Activated naive CD8-positive, alpha-beta T cell treated with anti-CD3 and anti-CD28 coated beads, Interleukin-2, amount 10 ng/mL, durations not matched to agents 7 days and 5 days (primary cell): ENCODE data around the gene RNF8. TPM values are rescaled to one million over a fixed set of nuclear protein-coding genes. Genes with fewer than 3 reads are reported as not detected.
"Not testable (repeated sequence)": the region's sequence is repeated elsewhere in the genome, so short reads cannot be mapped to it uniquely, and the experiment has no call there.

ENCODE experiments used
- ATAC-seq: fragments of 150-1000 bp; cut with Tn5 transposase; one replicate; pipeline ENCODE4 v1.10.0; 2021; ENCODE audit warnings: low read depth, moderate library complexity
- POLR2A ChIA-PET: fragments of 350-600 bp; sonication (Branson Sonifier 250); formaldehyde crosslinking; loops from one replicate; lab custom pipeline; 2021; ENCODE audit warnings: antibody characterized with exemption; lab: Charles Lee
- DNase-seq: peaks from one replicate; pipeline ENCODE4 v3.0.0; 2021
- H3K27ac Mint-ChIP-seq: one replicate; pipeline ENCODE4 v1.8.0; 2022; ENCODE audit warnings: mild to moderate bottlenecking, mixed read lengths
- H3K27me3 Mint-ChIP-seq: one replicate; pipeline ENCODE4 v1.8.0; 2022; ENCODE audit warnings: mild to moderate bottlenecking, moderate library complexity, mixed read lengths
- H3K36me3 Mint-ChIP-seq: one replicate; pipeline ENCODE4 v1.8.0; 2021; ENCODE audit warnings: mild to moderate bottlenecking, mixed read lengths
- H3K4me1 Mint-ChIP-seq: one replicate; pipeline ENCODE4 v1.8.0; 2021; ENCODE audit warnings: mixed read lengths
- H3K4me3 Mint-ChIP-seq: one replicate; pipeline ENCODE4 v1.8.0; 2022; ENCODE audit warnings: mild to moderate bottlenecking, moderate library complexity, mixed read lengths
- H3K9me3 Mint-ChIP-seq: one replicate; pipeline ENCODE4 v1.8.0; 2021; ENCODE audit warnings: mixed read lengths
- total RNA-seq, 2 experiments: library from RNA; stranded (reverse); gene quantifications; one replicate each; pipeline ENCODE4 v1.2.3, GENCODE V29; 2021

The RNF8 gene, protein sequence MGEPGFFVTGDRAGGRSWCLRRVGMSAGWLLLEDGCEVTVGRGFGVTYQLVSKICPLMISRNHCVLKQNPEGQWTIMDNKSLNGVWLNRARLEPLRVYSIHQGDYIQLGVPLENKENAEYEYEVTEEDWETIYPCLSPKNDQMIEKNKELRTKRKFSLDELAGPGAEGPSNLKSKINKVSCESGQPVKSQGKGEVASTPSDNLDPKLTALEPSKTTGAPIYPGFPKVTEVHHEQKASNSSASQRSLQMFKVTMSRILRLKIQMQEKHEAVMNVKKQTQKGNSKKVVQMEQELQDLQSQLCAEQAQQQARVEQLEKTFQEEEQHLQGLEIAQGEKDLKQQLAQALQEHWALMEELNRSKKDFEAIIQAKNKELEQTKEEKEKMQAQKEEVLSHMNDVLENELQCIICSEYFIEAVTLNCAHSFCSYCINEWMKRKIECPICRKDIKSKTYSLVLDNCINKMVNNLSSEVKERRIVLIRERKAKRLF
- total RNA-seq, result 10 to 100 TPM; 22.0 to 24.8 TPM

GRCh38 chr6:37353761-37354525, at the start of gene RNF8:
TSS of gene RNF8 (plus strand) at chr6:37353983. CDS start at chr6:37354165, 182 bp downstream.
- ATAC-seq (peak; percentile 99), DNase-seq (peak; percentile 91)
- Mint-ChIP-seq H3K9me3 (no peaks in the 10 kb centered on the region), H3K4me3 (peak within 1 kb of the TSS; percentile 95), H3K4me1 (peaks cover 22% of the 10 kb centered on the region), H3K36me3 (peaks cover 5% of the 10 kb centered on the region), H3K27me3 (peaks cover 6% of the 10 kb centered on the region), H3K27ac (peak within 1 kb of the TSS; percentile 90)
- POLR2A ChIA-PET, result interaction anchor here (0.6 to 1.1 kb wide), 6 partner anchors 13 to 80 kb away, joined by 3 to 4 read pairs (median 3); partner anchors contain the start of gene CMTR1

DNA sequence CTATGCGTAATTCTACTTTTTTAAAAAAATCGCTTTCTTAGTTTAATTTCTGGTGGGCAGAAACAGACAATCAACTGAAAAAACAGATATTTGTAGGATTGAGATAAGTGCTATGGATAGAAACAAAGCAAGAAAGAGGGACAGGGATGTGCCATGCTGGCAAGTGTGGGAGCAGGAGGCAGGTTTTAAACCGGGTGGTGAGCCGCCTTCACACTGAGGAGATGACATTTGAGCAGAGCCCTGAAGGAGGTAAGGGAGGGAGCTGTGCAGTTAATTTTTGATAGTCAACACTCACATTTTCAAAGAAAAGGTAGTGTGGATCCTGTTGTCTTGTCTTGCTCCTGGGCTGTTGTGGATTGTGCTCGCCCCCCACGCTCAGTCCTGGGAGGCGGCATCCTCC, 49.0 kb upstream of the RNF8 start:
- Mint-ChIP-seq H3K27me3 (no peaks in the 10 kb centered on the region), H3K4me1 (peaks cover 11% of the 10 kb centered on the region), H3K4me3 (no peak overlapping the region), H3K9me3 (no peaks in the 10 kb centered on the region), H3K36me3 (peaks cover 26% of the 10 kb centered on the region), H3K27ac (no peak overlapping the region)
- DNase-seq (no peak), ATAC-seq (no peak)
- POLR2A ChIA-PET, result no interaction called here

GRCh38 chr6:37305841-37306425, 47.9 kb upstream of the RNF8 start:
- H3K4me1 Mint-ChIP-seq, result peaks cover 12% of the 10 kb centered on the region

DNA sequence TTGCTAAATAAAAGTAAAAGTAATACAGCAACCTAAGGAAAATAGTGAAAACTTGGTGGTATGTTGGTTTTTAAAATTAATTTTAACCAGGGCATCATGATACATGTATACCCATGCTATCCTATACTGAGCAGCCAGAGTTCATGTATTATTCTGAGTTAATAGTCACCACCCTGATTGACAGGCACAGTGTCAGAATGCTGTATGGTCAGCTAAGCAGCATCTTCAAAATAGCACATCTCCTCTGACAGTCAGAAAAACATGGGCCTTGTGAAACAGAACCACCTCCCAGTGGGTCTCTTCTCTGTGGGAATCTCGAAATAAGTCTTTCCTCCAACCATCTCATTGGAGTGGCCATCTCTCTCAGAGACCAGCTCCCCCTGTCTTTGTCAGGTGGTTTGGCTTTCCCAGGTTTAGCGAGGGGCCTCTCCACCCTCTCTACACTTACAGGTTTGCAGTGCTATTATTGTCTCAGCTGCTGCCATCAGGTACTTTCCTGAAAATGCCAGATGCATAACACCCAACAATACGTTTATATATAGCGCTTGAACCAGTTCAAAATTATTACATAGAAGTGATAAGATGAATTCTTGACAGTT, 47.1 kb upstream of the RNF8 start:
- peaks cover 20% of the 10 kb centered on the region for H3K4me1 Mint-ChIP-seq
- H3K27ac Mint-ChIP-seq, result no peak overlapping the region
- H3K27me3 Mint-ChIP-seq, result no peaks in the 10 kb centered on the region
- H3K36me3 Mint-ChIP-seq, result peaks cover 21% of the 10 kb centered on the region
- POLR2A ChIA-PET, result no interaction called here
- no peaks in the 10 kb centered on the region for H3K9me3 Mint-ChIP-seq
- DNase-seq (no peak), ATAC-seq (no peak)
- H3K4me3 Mint-ChIP-seq, result no peak overlapping the region

More at GRCh38 chr6:37305841-37306425, 47.9 kb upstream of the RNF8 start:
- H3K4me3 Mint-ChIP-seq, result no peak overlapping the region
- no peak for ATAC-seq
- POLR2A ChIA-PET, result no interaction called here
- no peaks in the 10 kb centered on the region for H3K9me3 Mint-ChIP-seq
- H3K27me3 Mint-ChIP-seq, result no peaks in the 10 kb centered on the region
- peaks cover 22% of the 10 kb centered on the region for H3K36me3 Mint-ChIP-seq
- no peak overlapping the region for H3K27ac Mint-ChIP-seq
- no peak for DNase-seq

DNA sequence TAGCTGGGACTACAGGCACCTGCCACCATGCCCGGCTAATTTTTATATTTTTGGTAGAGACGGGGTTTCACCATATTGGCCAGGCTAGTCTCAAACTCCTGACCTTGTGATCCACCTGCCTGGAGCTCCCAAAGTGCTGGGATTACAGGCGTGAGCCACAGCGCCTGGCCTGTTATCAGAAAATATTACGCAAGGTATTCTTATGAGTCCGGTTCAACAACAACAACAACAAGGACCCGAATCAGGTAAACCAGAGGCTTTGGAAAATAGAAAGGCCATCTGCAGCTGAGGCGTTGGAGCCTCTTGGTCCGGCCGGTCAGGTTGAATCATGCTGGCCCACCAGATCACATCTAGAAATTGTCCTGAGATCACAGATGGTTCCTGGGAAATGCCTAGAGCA, 46.3 kb upstream of the RNF8 start:
- ATAC-seq, H3K27me3 Mint-ChIP-seq, POLR2A ChIA-PET, H3K9me3 Mint-ChIP-seq, H3K27ac Mint-ChIP-seq, H3K4me3 Mint-ChIP-seq, DNase-seq: not testable (repeated sequence)
- peaks cover 18% of the 10 kb centered on the region for H3K36me3 Mint-ChIP-seq
- peaks cover 20% of the 10 kb centered on the region for H3K4me1 Mint-ChIP-seq

- no peak overlapping the region for H3K27ac Mint-ChIP-seq
- peaks cover 19% of the 10 kb centered on the region for H3K4me1 Mint-ChIP-seq
- POLR2A ChIA-PET, result no interaction called here
- H3K27me3 Mint-ChIP-seq, result no peaks in the 10 kb centered on the region
- no peak overlapping the region for H3K4me3 Mint-ChIP-seq
- H3K9me3 Mint-ChIP-seq, result no peaks in the 10 kb centered on the region
- no peak for ATAC-seq
- DNase-seq, result no peak
- H3K36me3 Mint-ChIP-seq, result peaks cover 20% of the 10 kb centered on the region
Measured at GRCh38 chr6:37308069-37308815, 45.5 kb upstream of the RNF8 start.

GRCh38 chr6:37309046-37309445, 44.7 kb upstream of the RNF8 start:
- no peak for ATAC-seq
- no peak overlapping the region for H3K4me3 Mint-ChIP-seq
- H3K36me3 Mint-ChIP-seq, result peaks cover 23% of the 10 kb centered on the region
- no peak for DNase-seq
- no peak overlapping the region for H3K27ac Mint-ChIP-seq
- H3K4me1 Mint-ChIP-seq, result peaks cover 16% of the 10 kb centered on the region
- POLR2A ChIA-PET, result no interaction called here
- H3K9me3 Mint-ChIP-seq, result no peaks in the 10 kb centered on the region
- no peaks in the 10 kb centered on the region for H3K27me3 Mint-ChIP-seq

GRCh38 chr6:37309692-37310091, 44.1 kb upstream of the RNF8 start:
- H3K27ac Mint-ChIP-seq, result no peak overlapping the region
- H3K36me3 Mint-ChIP-seq, result peaks cover 22% of the 10 kb centered on the region
- no peaks in the 10 kb centered on the region for H3K9me3 Mint-ChIP-seq
- H3K27me3 Mint-ChIP-seq, result no peaks in the 10 kb centered on the region
- no peak overlapping the region for H3K4me3 Mint-ChIP-seq
- DNase-seq (no peak), ATAC-seq (no peak)
- H3K4me1 Mint-ChIP-seq, result peaks cover 18% of the 10 kb centered on the region
- POLR2A ChIA-PET, result no interaction called here

DNA sequence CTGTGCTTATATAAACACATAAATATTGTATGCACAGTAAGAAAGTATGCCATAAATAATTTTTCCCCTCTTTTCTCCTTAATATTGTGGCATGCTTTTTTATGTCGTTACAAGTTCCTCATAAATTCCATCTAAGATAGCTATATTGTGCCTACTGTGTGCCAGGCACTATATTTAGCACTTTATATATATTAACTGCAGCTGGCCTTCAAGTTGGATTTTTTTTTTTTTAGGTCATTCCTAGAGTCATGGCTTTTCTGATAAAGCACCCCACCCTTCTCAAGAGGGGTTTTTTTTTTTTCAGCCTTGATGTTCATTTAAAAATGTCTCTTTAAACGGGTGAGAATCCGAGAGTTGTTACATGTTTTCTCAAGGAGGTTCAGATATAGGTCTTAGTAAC, 42.8 kb upstream of the RNF8 start:
- no peak for ATAC-seq
- POLR2A ChIA-PET, result interaction anchor here (1.0 kb wide), 1 partner anchor 90 kb away, joined by 3 read pairs; no protein-coding TSS in a partner anchor
- H3K27ac Mint-ChIP-seq, result peak overlapping the region; percentile 42

GRCh38 chr6:37311741-37312473, 41.9 kb upstream of the RNF8 start:
- DNase-seq (no peak), ATAC-seq (no peak)
- Mint-ChIP-seq H3K4me1 (peaks cover 18% of the 10 kb centered on the region), H3K9me3 (no peaks in the 10 kb centered on the region), H3K4me3 (no peak overlapping the region), H3K27me3 (no peaks in the 10 kb centered on the region), H3K36me3 (peaks cover 18% of the 10 kb centered on the region), H3K27ac (peak overlapping the region; percentile 42)
- POLR2A ChIA-PET, result no interaction called here

More for the DNA sequence above, 42.8 kb upstream of the RNF8 start:
- no peak for DNase-seq
- H3K9me3 Mint-ChIP-seq, result no peaks in the 10 kb centered on the region
- peaks cover 18% of the 10 kb centered on the region for H3K36me3 Mint-ChIP-seq
- no peaks in the 10 kb centered on the region for H3K27me3 Mint-ChIP-seq
- no peak overlapping the region for H3K4me3 Mint-ChIP-seq
- peaks cover 20% of the 10 kb centered on the region for H3K4me1 Mint-ChIP-seq

- Mint-ChIP-seq H3K4me3 (no peak overlapping the region), H3K36me3 (peaks cover 15% of the 10 kb centered on the region), H3K4me1 (peaks cover 18% of the 10 kb centered on the region), H3K27ac (peak overlapping the region; percentile 0), H3K27me3 (no peaks in the 10 kb centered on the region), H3K9me3 (no peaks in the 10 kb centered on the region)
- POLR2A ChIA-PET, result interaction anchor here (0.7 to 2.8 kb wide), 3 partner anchors 13 to 263 kb away, joined by 3 to 12 read pairs (median 4); no protein-coding TSS in a partner anchor
- ATAC-seq (no peak), DNase-seq (no peak)
Measured at GRCh38 chr6:37313723-37314486, 39.9 kb upstream of the RNF8 start.
